Epithelial cell of esophagus (primary cell): ENCODE results near the gene VILL.

Source experiments
- DNase-seq: peaks from one replicate; pipeline ENCODE4 v3.0.0; 2010; ENCODE audit warnings: low read depth
- H3K4me3 ChIP-seq: 2 replicates; pipeline ENCODE4 v1.5.1; 2011; ENCODE audit warnings: mild to moderate bottlenecking, low read length, control low read depth
- TF ChIP-seq, protein P1 (sequence below): IDR thresholded peaks from 2 replicates; pipeline ENCODE4 v1.5.1; 2011; ENCODE audit warnings: low read depth, mild to moderate bottlenecking, low read length, control low read depth, inconsistent platforms; ENCODE audit not compliant: insufficient read depth; ENCODE audit errors: missing control alignments

The VILL gene

DNA sequence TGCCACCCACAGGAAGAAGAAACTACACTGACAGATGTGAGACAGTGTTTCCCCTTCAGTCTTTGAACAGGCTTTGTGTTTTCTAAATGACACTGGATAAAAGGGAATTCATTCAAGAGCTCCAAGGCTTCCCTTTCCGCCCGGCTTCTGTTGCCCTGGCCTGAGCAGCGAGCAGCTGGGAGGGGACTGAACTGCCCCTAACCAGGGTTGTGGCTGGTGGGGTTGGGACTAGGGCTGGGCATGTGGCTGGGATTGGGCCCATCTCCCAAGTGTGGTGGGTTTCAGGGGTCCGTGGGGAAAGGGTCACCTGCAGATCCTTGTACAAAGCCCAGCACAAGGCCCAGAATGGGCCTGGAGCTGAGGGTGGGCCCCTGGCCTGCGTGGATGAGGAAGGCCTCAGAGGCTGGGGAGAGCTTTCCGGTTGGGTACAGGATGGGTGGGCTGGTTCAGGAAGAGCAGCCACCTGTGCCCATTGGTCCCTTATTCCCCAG lies 10.4 kb downstream of the VILL start:
- no peak overlapping the region for H3K4me3 ChIP-seq
- no peak for DNase-seq
- TF ChIP-seq, protein P1, sequence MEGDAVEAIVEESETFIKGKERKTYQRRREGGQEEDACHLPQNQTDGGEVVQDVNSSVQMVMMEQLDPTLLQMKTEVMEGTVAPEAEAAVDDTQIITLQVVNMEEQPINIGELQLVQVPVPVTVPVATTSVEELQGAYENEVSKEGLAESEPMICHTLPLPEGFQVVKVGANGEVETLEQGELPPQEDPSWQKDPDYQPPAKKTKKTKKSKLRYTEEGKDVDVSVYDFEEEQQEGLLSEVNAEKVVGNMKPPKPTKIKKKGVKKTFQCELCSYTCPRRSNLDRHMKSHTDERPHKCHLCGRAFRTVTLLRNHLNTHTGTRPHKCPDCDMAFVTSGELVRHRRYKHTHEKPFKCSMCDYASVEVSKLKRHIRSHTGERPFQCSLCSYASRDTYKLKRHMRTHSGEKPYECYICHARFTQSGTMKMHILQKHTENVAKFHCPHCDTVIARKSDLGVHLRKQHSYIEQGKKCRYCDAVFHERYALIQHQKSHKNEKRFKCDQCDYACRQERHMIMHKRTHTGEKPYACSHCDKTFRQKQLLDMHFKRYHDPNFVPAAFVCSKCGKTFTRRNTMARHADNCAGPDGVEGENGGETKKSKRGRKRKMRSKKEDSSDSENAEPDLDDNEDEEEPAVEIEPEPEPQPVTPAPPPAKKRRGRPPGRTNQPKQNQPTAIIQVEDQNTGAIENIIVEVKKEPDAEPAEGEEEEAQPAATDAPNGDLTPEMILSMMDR, result no peak

DNA sequence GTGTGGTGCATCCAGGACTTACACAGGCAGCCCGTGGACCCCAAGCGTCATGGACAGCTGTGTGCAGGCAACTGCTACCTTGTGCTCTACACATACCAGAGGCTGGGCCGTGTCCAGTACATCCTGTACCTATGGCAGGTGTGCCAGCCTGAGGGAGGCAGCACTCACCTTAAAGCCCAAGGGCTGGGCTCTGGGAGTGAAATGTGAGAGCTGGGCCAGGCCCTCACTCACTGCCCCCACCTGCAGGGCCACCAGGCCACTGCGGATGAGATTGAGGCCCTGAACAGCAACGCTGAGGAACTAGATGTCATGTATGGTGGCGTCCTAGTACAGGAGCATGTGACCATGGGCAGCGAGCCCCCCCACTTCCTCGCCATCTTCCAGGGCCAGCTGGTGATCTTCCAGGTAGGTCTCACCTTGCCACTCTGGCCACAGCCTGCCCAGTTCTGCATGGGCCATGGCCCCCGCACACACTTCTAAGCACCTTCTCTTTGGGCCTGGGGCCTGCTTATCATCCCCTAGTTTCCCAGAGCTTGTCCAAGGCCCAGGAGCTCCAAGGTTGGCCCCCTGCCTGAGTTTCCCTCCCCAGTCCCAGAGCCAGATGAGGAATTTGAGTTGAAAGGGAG lies 11.0 kb downstream of the VILL start:
- TF ChIP-seq, protein P1, result peak; percentile 21
- DNase-seq, result no peak
- H3K4me3 ChIP-seq, result no peak overlapping the region

DNA sequence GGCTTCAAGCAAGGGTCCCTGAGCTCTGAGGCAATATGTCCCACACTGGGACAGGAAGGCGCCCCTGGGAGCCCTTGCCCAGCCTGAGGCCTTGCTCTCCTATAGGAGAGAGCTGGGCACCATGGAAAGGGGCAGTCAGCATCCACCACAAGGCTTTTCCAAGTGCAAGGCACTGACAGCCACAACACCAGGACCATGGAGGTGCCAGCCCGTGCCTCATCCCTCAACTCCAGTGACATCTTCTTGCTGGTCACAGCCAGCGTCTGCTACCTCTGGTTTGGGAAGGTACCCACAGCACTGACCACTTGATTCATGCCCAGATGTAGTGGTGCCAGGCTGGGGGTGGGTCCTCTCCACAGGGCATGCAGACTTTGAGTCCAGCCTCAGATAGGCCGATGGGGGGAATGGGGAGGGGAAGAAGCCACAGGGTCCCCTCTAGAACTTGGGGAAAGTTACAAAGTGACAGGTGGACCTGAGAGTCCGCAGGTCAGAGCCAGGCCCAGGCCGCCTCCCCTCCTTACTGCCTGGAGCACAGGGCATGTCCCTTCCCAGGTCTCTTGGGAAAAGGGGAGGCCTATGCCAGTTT lies 11.8 kb downstream of the VILL start:
- TF ChIP-seq, protein P1, result no peak
- DNase-seq, result no peak
- no peak overlapping the region for H3K4me3 ChIP-seq

DNA sequence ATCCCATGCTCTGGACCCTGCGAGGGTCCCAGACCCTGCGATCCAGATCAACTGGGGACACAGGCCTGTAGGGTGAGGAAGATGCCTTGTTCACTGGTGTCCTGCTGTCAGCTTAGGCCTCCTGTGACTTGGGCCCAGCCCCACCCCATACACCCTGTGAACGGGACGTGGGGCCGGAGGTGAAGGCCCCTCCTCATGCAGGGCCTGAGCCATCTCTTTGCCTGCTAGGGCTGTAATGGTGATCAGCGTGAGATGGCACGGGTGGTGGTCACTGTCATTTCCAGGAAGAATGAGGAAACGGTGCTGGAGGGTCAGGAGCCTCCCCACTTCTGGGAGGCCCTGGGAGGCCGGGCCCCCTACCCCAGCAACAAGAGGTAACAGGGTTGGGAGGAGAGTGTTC lies 12.4 kb downstream of the VILL start:
- TF ChIP-seq, protein P1, result no peak
- DNase-seq, result no peak

DNA sequence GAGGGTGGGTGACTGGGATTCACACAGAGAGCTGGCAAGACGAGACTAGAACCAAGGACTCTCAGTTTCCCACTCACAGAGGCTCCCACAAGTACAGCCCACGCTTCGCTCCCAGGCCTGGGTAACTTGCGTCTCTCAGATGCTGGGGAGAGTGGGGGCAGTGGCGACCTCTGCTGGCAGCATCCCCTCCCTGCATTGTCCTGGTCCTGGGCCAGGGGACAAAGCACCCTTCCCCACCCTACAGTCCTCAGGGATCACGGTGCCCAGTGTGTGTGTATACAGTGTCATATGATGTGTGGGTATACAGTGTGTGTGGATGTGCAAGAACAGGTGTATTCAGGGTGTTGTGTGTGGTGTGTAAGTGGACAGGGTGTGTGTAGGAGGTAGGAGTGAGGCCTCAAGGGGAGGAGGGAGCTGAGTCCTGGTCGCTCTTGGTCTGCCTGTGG lies 12.8 kb downstream of the VILL start:
- peak; percentile 50 for DNase-seq
- no peak overlapping the region for H3K4me3 ChIP-seq

More for the DNA sequence above, 12.4 kb downstream of the VILL start:
- H3K4me3 ChIP-seq, result no peak overlapping the region

DNA sequence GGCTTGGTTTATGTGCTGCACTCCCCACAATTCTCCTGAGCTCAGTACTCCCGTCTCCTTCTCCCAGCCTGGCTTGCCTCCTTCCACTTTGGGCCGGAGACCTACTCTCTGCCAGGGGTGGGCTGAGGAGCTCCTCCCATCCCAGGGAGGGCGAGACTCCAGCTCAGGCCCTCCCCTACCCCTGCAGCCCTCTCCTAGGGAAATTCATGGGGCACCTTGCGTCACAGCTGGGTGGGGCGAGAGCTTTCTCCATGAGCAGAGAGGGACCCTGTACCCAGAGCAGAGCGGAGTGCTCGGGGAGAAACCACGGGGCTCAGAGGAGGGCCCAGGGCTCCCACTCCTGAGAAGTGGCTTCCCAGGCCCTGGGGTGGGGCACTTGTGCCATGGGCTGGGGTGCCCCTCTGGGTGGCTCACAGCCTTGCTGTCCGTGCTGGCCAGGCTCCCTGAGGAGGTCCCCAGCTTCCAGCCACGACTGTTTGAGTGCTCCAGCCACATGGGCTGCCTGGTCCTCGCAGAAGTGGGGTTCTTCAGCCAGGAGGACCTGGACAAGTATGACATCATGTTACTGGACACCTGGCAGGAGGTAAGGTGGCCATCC lies 13.3 kb downstream of the VILL start:
- no peak overlapping the region for H3K4me3 ChIP-seq
- TF ChIP-seq, protein P1, result no peak
- no peak for DNase-seq

More for the DNA sequence above, 12.8 kb downstream of the VILL start:
- TF ChIP-seq, protein P1, result peak; percentile 92
